WTC11 (cell line): Measurements from ENCODE around the gene PRR19. TPM values are rescaled to one million over a fixed set of nuclear protein-coding genes. Genes with fewer than 3 reads are reported as not detected.

Experiments used
- ATAC-seq: fragments of 200-7000 bp; cut with Tn5 transposase; 2 replicates; pipeline ENCODE4 v1.10.0; 2021; ENCODE audit warnings: mild to moderate bottlenecking, moderate library complexity
- CTCF ChIA-PET: fragments of 300-600 bp; sonication (Branson Sonifier 250); formaldehyde crosslinking; loops from one replicate; lab custom pipeline; 2021; ENCODE audit warnings: antibody characterized with exemption; lab: Charles Lee
- POLR2A ChIA-PET: fragments of 350-600 bp; sonication (Branson Sonifier 250); formaldehyde crosslinking; loops from one replicate; lab custom pipeline; 2021; ENCODE audit warnings: antibody characterized with exemption; lab: Charles Lee
- DNase-seq: peaks from one replicate; pipeline ENCODE4 v3.0.0; 2021; ENCODE audit warnings: low spot score
- H3K27ac Mint-ChIP-seq: 2 replicates; pipeline ENCODE4 v1.8.0; 2021; ENCODE audit warnings: mixed read lengths
- H3K27me3 Mint-ChIP-seq: 2 replicates; pipeline ENCODE4 v1.8.0; 2021; ENCODE audit warnings: low read depth, mild to moderate bottlenecking, moderate library complexity, mixed read lengths
- H3K36me3 Mint-ChIP-seq: 2 replicates; pipeline ENCODE4 v1.8.0; 2021; ENCODE audit warnings: mixed read lengths
- H3K4me1 Mint-ChIP-seq: 2 replicates; pipeline ENCODE4 v1.8.0; 2022; ENCODE audit warnings: mixed read lengths
- H3K4me3 Mint-ChIP-seq: 2 replicates; pipeline ENCODE4 v1.8.0; 2021; ENCODE audit warnings: mild to moderate bottlenecking, moderate library complexity, mixed read lengths
- H3K9me3 Mint-ChIP-seq: 2 replicates; pipeline ENCODE4 v1.8.0; 2021; ENCODE audit warnings: mixed read lengths
- AR ChIP-seq: fragments of 250-450 bp; sonication (Bioruptor Pico); IDR thresholded peaks from 2 replicates; pipeline ENCODE4 v1.9.0; 2021; ENCODE audit warnings: mild to moderate bottlenecking
- ATF2 ChIP-seq: sonication (generic); formaldehyde crosslinking; IDR thresholded peaks from 2 replicates; pipeline ENCODE4 v1.8.1; 2022; ENCODE audit warnings: low read depth, missing genetic modification reagents, borderline replicate concordance
- ATF6 ChIP-seq: sonication (generic); formaldehyde crosslinking; IDR thresholded peaks from 2 replicates; pipeline ENCODE4 v1.8.1; 2023; ENCODE audit warnings: mild to moderate bottlenecking, missing genetic modification reagents
- CBFB ChIP-seq: sonication (generic); formaldehyde crosslinking; IDR thresholded peaks from 2 replicates; pipeline ENCODE4 v1.8.1; 2022; ENCODE audit warnings: mild to moderate bottlenecking, low read depth, missing genetic modification reagents
- ELF4 ChIP-seq: sonication (generic); formaldehyde crosslinking; IDR thresholded peaks from 2 replicates; pipeline ENCODE4 v1.8.1; 2022; ENCODE audit warnings: low read depth, mild to moderate bottlenecking, moderate library complexity, missing genetic modification reagents
- FOXP1 ChIP-seq: sonication (generic); formaldehyde crosslinking; IDR thresholded peaks from 2 replicates; pipeline ENCODE4 v1.8.0; 2022; ENCODE audit warnings: missing genetic modification reagents, mild to moderate bottlenecking, moderate library complexity, borderline replicate concordance
- GRHL2 ChIP-seq: fragments of 250-450 bp; sonication (Bioruptor Pico); IDR thresholded peaks from 2 replicates; pipeline ENCODE4 v1.8.0; 2022; ENCODE audit warnings: mild to moderate bottlenecking, moderate library complexity; ENCODE audit not compliant: insufficient replicate concordance, severe bottlenecking
- MXD4 ChIP-seq: fragments of 250-450 bp; sonication (Bioruptor Pico); IDR thresholded peaks from 2 replicates; pipeline ENCODE4 v1.8.0; 2021; ENCODE audit warnings: mild to moderate bottlenecking, moderate library complexity, borderline replicate concordance
- RORB ChIP-seq: fragments of 250-450 bp; sonication (Bioruptor Pico); IDR thresholded peaks from 2 replicates; pipeline ENCODE4 v1.9.0; 2021; ENCODE audit warnings: mild to moderate bottlenecking
- SMAD4 ChIP-seq: sonication (generic); formaldehyde crosslinking; IDR thresholded peaks from 2 replicates; pipeline ENCODE4 v1.8.0; 2022; ENCODE audit warnings: mild to moderate bottlenecking, missing genetic modification reagents
- SOX15 ChIP-seq: fragments of 250-450 bp; sonication (Bioruptor Pico); IDR thresholded peaks from 2 replicates; pipeline ENCODE4 v1.9.0; 2021; ENCODE audit warnings: mild to moderate bottlenecking
- TCF7 ChIP-seq: sonication (generic); formaldehyde crosslinking; IDR thresholded peaks from 2 replicates; pipeline ENCODE4 v1.8.0; 2022; ENCODE audit warnings: mild to moderate bottlenecking, low read depth, missing genetic modification reagents, moderate library complexity
- USF1 ChIP-seq: sonication (generic); formaldehyde crosslinking; IDR thresholded peaks from 2 replicates; pipeline ENCODE4 v1.8.0; 2022; ENCODE audit warnings: mild to moderate bottlenecking, missing genetic modification reagents
- ZNF219 ChIP-seq: sonication (generic); formaldehyde crosslinking; IDR thresholded peaks from 2 replicates; pipeline ENCODE4 v1.8.0; 2023; ENCODE audit warnings: missing genetic modification reagents, mild to moderate bottlenecking, borderline replicate concordance
- ZNF232 ChIP-seq: sonication (generic); formaldehyde crosslinking; IDR thresholded peaks from 2 replicates; pipeline ENCODE4 v1.8.0; 2022; ENCODE audit warnings: mild to moderate bottlenecking, missing genetic modification reagents
- ZNF396 ChIP-seq: fragments of 250-450 bp; sonication (Bioruptor Pico); IDR thresholded peaks from 2 replicates; pipeline ENCODE4 v1.8.0; 2021; ENCODE audit warnings: mild to moderate bottlenecking, moderate library complexity, borderline replicate concordance
- ZNF416 ChIP-seq: fragments of 250-450 bp; sonication (Bioruptor Pico); IDR thresholded peaks from 2 replicates; pipeline ENCODE4 v1.9.0; 2021; ENCODE audit warnings: mild to moderate bottlenecking, inconsistent platforms
- total RNA-seq: library from RNA; stranded (reverse); gene quantifications from 3 replicates; pipeline ENCODE4 v1.2.3, GENCODE V29; 2021
- TF ChIP-seq, protein P1 (sequence below): sonication (generic); formaldehyde crosslinking; IDR thresholded peaks from 2 replicates; pipeline ENCODE4 v1.8.1; 2023; ENCODE audit warnings: mild to moderate bottlenecking, moderate library complexity, missing genetic modification reagents
- TF ChIP-seq, protein P2 (sequence below): sonication (generic); formaldehyde crosslinking; IDR thresholded peaks from 2 replicates; pipeline ENCODE4 v1.8.1; 2023; ENCODE audit warnings: mild to moderate bottlenecking, missing genetic modification reagents
- TF ChIP-seq, protein P3 (sequence below): sonication (generic); formaldehyde crosslinking; IDR thresholded peaks from 2 replicates; pipeline ENCODE4 v1.8.1; 2023; ENCODE audit warnings: mild to moderate bottlenecking, missing genetic modification reagents, moderate library complexity

PRR19 gene
- total RNA-seq, 1 experiment from 2014 or later: 3.7 TPM

- no peak for TF ChIP-seq MXD4
- TF ChIP-seq ATF6: no peak
- no peak for TF ChIP-seq SMAD4 (CRISPR knock-in tag)
- TF ChIP-seq, protein P1, sequence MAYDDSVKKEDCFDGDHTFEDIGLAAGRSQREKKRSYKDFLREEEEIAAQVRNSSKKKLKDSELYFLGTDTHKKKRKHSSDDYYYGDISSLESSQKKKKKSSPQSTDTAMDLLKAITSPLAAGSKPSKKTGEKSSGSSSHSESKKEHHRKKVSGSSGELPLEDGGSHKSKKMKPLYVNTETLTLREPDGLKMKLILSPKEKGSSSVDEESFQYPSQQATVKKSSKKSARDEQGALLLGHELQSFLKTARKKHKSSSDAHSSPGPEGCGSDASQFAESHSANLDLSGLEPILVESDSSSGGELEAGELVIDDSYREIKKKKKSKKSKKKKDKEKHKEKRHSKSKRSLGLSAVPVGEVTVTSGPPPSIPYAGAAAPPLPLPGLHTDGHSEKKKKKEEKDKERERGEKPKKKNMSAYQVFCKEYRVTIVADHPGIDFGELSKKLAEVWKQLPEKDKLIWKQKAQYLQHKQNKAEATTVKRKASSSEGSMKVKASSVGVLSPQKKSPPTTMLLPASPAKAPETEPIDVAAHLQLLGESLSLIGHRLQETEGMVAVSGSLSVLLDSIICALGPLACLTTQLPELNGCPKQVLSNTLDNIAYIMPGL (CRISPR knock-in tag): peak; percentile 57; the same call in 1 of the 2 replicates
- TF ChIP-seq FOXP1 (CRISPR knock-in tag): no peak
- peak; percentile 58; the same call in 1 of the 2 replicates for TF ChIP-seq USF1
- TF ChIP-seq TCF7 (CRISPR knock-in tag): no peak
- no peak for TF ChIP-seq GRHL2
- no peak for TF ChIP-seq ZNF219 (CRISPR knock-in tag)
These were observed 48.5 kb upstream of the PRR19 start (continued) for GRCh38 chr19:42253245-42254088.

DNA sequence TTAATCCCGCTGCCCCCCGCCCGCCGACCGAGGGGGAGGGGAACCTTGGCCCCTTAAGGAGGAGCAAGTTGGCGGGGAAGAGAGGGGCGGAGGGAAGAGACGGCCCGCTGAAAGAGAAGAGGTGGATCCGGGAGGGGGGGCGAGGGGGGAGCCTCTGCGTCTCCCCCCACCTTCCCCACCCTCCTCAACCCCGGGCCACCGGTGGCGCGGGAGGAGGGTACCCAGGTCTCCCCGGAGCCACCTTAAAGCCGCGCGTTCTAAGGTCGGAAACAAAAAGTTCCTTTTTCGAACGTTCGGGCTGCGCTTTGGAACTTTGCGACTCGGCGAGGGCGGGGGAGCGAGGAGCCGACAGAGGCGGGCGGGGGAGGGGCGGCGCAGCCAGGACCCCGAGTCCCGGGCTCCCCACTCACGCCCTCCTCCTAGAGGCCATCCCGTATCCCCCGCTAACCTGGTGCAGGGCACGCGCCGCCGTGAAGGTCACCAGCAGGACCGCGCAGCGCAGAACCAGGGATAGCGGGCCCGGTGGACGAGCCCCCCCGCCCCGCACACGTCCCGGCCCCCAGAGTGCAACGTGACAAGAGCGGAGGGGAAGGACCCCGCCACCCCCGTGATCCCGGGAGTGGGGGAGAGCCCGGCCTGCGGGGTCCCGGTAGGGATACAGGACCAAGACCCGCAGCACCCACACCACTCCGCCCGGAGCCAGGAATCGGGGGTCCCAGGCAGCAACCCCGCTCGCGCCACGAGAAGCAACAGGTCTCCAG lies 47.7 kb upstream of the PRR19 start:
- H3K4me3 Mint-ChIP-seq: peak overlapping the region; percentile 82
- peaks cover 32% of the 10 kb centered on the region for H3K4me1 Mint-ChIP-seq
- no peak for TF ChIP-seq SOX15 (CRISPR knock-in tag)
- TF ChIP-seq ZNF396: no peak
- no peak for TF ChIP-seq RORB (CRISPR knock-in tag)
- TF ChIP-seq, protein P2, sequence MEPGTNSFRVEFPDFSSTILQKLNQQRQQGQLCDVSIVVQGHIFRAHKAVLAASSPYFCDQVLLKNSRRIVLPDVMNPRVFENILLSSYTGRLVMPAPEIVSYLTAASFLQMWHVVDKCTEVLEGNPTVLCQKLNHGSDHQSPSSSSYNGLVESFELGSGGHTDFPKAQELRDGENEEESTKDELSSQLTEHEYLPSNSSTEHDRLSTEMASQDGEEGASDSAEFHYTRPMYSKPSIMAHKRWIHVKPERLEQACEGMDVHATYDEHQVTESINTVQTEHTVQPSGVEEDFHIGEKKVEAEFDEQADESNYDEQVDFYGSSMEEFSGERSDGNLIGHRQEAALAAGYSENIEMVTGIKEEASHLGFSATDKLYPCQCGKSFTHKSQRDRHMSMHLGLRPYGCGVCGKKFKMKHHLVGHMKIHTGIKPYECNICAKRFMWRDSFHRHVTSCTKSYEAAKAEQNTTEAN (CRISPR knock-in tag): no peak
- TF ChIP-seq, protein P3, sequence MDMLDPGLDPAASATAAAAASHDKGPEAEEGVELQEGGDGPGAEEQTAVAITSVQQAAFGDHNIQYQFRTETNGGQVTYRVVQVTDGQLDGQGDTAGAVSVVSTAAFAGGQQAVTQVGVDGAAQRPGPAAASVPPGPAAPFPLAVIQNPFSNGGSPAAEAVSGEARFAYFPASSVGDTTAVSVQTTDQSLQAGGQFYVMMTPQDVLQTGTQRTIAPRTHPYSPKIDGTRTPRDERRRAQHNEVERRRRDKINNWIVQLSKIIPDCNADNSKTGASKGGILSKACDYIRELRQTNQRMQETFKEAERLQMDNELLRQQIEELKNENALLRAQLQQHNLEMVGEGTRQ (CRISPR knock-in tag): no peak
- no peak for TF ChIP-seq ATF2
- no peak for TF ChIP-seq ELF4
- TF ChIP-seq ATF6: no peak
- no peak for TF ChIP-seq AR
- no peak for TF ChIP-seq ZNF416 (CRISPR knock-in tag)
- TF ChIP-seq ZNF232 (CRISPR knock-in tag): 0 out of 2 replicates have a peak, but pooled peaks have one; percentile 65
- TF ChIP-seq CBFB (CRISPR knock-in tag): no peak

More for the DNA sequence above, 47.7 kb upstream of the PRR19 start:
- Mint-ChIP-seq H3K36me3 (no peaks in the 10 kb centered on the region), H3K9me3 (no peaks in the 10 kb centered on the region), H3K27ac (no peak overlapping the region), H3K27me3 (peaks cover 20% of the 10 kb centered on the region)
- ATAC-seq (peak; percentile 12), DNase-seq (peak; percentile 80)
- ChIA-PET POLR2A (no interaction called here), CTCF (interaction anchor here (1.0 to 1.4 kb wide), 3 partner anchors 10 to 25 kb away, joined by 3 to 4 read pairs (median 3); no protein-coding TSS in a partner anchor)
